Loucy (cell line): ENCODE results near the gene LITAFD.
A peak's percentile ranks its signal among the peaks of the same experiment; 100 is the strongest.

Source experiments
- H2AFZ ChIP-seq: fragments of 200-600 bp; sonication (generic); 2 replicates; pipeline ENCODE4 v1.6.0; 2016; ENCODE audit warnings: antibody characterized with exemption, mild to moderate bottlenecking, low read length, moderate library complexity
- H3F3A ChIP-seq: fragments of 200-600 bp; 2 replicates; pipeline ENCODE4 v1.6.0; 2016; ENCODE audit warnings: antibody characterized with exemption, low read depth, mild to moderate bottlenecking
- H3K27me3 ChIP-seq: fragments of 200-600 bp; sonication (generic); 2 replicates; pipeline ENCODE4 v1.6.1; 2014; ENCODE audit warnings: low read length, mild to moderate bottlenecking; ENCODE audit not compliant: insufficient read depth, poor library complexity, severe bottlenecking
- H3K36me3 ChIP-seq: fragments of 200-600 bp; sonication (generic); 2 replicates; pipeline ENCODE4 v1.6.1; 2016; ENCODE audit warnings: low read length; ENCODE audit not compliant: insufficient read depth
- H3K4me1 ChIP-seq: fragments of 200-600 bp; sonication (generic); 2 replicates; pipeline ENCODE4 v1.5.1; 2014; ENCODE audit warnings: low read length, mild to moderate bottlenecking; ENCODE audit not compliant: insufficient read depth, poor library complexity, severe bottlenecking
- H3K4me2 ChIP-seq: fragments of 200-600 bp; sonication (generic); 2 replicates; pipeline ENCODE4 v1.6.0; 2014; ENCODE audit warnings: antibody characterized with exemption, low read length, low read depth, mild to moderate bottlenecking; ENCODE audit not compliant: poor library complexity, severe bottlenecking
- H3K4me3 ChIP-seq: fragments of 200-600 bp; sonication (generic); 2 replicates; pipeline ENCODE4 v1.5.1; 2014; ENCODE audit warnings: low read length, mild to moderate bottlenecking, mixed read lengths; ENCODE audit not compliant: poor library complexity, severe bottlenecking
- H3K79me2 ChIP-seq: fragments of 200-600 bp; sonication (generic); 2 replicates; pipeline ENCODE4 v1.6.1; 2014; ENCODE audit warnings: low read length; ENCODE audit not compliant: insufficient read depth
- H3K9ac ChIP-seq: fragments of 200-600 bp; sonication (generic); 2 replicates; pipeline ENCODE4 v1.6.0; 2014; ENCODE audit warnings: mild to moderate bottlenecking, low read depth, low read length, moderate library complexity; ENCODE audit not compliant: poor library complexity, severe bottlenecking
- H3K9me2 ChIP-seq: fragments of 200-600 bp; sonication (generic); replicated peaks from 2 replicates; pipeline ENCODE4 v1.6.1; 2016; ENCODE audit warnings: low read depth, low read length, mixed read lengths
- H3K9me3 ChIP-seq: fragments of 200-600 bp; sonication (generic); 2 replicates; pipeline ENCODE4 v1.6.1; 2014; ENCODE audit warnings: mild to moderate bottlenecking, antibody characterized with exemption, low read length, low read depth; ENCODE audit not compliant: insufficient read depth
- H4K20me1 ChIP-seq: fragments of 200-600 bp; sonication (generic); 2 replicates; pipeline ENCODE4 v1.6.0; 2014; ENCODE audit warnings: antibody characterized with exemption, low read length, mild to moderate bottlenecking; ENCODE audit not compliant: insufficient read depth, poor library complexity, severe bottlenecking
- EZH2phosphoT487 ChIP-seq: fragments of 200-600 bp; IDR thresholded peaks from 2 replicates; pipeline ENCODE4 v1.6.1; 2018; ENCODE audit warnings: antibody characterized with exemption, mild to moderate bottlenecking, moderate library complexity, borderline replicate concordance
- TF ChIP-seq, protein P1 (sequence below): fragments of 200-600 bp; sonication (generic); conservative IDR thresholded peaks from 2 replicates; pipeline ENCODE4 v1.5.1; 2014; ENCODE audit warnings: mild to moderate bottlenecking, antibody characterized with exemption, low read length

The LITAFD gene

DNA sequence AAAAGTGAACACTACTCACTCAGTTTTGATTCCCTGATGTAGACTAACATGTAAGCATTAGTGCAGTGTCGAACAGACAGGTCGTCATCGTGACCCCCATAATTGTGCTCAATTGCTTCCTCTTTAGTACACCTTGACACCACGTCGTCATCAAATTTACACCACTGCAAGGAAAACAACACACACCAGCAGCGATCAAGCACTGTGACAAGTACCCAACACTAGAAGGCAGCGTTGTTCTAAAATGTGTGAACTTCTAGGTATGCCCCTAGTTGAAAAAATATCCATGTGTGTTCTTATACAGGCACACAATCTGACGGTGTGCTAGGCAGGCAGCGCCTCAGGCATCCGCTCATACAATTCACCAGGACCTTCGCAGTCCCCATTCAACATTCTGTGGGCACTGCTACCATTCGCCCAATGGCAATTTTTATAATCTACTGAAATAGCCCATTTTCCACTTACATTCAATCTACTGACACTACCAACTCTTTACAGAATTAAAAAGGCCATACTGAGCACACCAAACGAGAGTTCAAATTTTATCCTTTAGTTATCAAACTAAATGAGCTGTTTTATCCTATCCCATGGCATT lies 23.1 kb downstream of the LITAFD start:
- Histone ChIP-seq H3K4me1 (no peaks in the 10 kb centered on the region), H3K79me2 (no peaks in the 10 kb centered on the region), H4K20me1 (no peaks in the 10 kb centered on the region), H2AFZ (no peak overlapping the region), H3K9ac (no peak overlapping the region), H3K4me2 (no peak overlapping the region), H3K9me2 (no peaks in the 10 kb centered on the region), H3K4me3 (no peak overlapping the region), H3K9me3 (no peaks in the 10 kb centered on the region), H3K27me3 (no peaks in the 10 kb centered on the region), H3F3A (no peaks in the 10 kb centered on the region), H3K36me3 (peaks cover 80% of the 10 kb centered on the region; the same call in 1 of the 2 replicates)
- no peak for TF ChIP-seq EZH2phosphoT487
- TF ChIP-seq, protein P1, sequence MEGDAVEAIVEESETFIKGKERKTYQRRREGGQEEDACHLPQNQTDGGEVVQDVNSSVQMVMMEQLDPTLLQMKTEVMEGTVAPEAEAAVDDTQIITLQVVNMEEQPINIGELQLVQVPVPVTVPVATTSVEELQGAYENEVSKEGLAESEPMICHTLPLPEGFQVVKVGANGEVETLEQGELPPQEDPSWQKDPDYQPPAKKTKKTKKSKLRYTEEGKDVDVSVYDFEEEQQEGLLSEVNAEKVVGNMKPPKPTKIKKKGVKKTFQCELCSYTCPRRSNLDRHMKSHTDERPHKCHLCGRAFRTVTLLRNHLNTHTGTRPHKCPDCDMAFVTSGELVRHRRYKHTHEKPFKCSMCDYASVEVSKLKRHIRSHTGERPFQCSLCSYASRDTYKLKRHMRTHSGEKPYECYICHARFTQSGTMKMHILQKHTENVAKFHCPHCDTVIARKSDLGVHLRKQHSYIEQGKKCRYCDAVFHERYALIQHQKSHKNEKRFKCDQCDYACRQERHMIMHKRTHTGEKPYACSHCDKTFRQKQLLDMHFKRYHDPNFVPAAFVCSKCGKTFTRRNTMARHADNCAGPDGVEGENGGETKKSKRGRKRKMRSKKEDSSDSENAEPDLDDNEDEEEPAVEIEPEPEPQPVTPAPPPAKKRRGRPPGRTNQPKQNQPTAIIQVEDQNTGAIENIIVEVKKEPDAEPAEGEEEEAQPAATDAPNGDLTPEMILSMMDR, result peak; percentile 40

DNA sequence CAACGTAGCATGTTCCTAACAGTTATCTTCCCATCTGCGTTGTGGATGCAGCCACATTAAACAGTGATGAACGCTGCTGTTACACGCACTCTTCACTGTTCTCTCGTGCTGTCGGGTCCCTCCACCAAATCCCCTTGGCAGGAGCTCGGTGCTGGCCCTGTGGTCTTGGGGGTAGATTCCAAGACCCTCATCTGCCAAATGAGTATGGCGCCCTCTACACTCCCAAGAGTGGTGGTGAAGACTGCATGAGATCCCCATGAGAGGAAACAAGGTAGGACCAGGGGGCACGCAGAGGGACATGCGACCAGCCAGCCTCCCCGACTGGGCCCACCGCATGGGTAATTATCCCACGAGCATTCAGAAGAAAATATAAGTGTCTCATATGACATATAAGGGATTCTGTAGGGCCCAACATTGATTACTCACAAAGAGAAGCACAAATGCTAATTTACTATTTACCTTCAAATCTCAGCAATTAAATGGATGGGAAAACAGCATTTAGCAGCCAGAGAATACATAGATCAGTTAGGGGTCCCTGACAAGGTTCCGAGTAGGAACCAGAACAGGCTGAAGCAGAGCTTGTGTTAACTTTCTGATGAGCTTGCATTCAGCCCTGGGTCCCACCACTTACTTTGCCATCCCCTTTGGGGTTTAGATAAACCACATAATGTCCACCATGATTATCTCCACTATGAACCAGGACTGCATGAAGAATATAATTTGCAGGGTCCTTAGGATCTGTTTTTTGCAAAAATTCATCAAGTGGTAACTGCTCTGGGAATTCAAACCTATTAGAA lies 23.8 kb downstream of the LITAFD start:
- Histone ChIP-seq H3K9ac (no peak overlapping the region), H4K20me1 (no peaks in the 10 kb centered on the region), H3F3A (no peaks in the 10 kb centered on the region), H3K79me2 (no peaks in the 10 kb centered on the region), H3K4me1 (no peaks in the 10 kb centered on the region), H3K9me2 (no peaks in the 10 kb centered on the region), H3K36me3 (peaks cover 80% of the 10 kb centered on the region; the same call in 1 of the 2 replicates), H3K4me3 (no peak overlapping the region), H3K4me2 (no peak overlapping the region), H3K27me3 (no peaks in the 10 kb centered on the region), H3K9me3 (no peaks in the 10 kb centered on the region), H2AFZ (no peak overlapping the region)
- TF ChIP-seq EZH2phosphoT487, result no peak
- TF ChIP-seq, protein P1, result peak; percentile 29

DNA sequence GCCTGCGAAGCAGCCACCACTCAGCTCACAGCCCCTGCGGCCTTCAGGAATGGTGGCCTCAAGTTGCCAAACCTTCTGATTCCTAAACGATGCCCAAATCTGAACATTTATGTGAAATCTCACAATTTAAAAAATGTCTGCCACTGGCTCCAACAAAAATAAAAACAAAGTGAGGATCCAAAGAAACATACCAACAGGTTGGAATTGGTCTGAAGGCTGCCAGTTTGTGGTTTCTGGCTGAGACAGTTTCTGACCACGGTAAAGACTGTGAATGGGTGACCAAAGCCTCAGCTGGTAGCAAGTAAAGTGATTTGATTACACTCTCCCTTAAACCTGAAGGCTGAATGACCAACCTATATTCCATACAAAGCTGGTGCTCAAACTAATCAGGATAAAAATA lies 24.9 kb downstream of the LITAFD start:
- Histone ChIP-seq H3K4me3 (no peak overlapping the region), H3F3A (no peaks in the 10 kb centered on the region), H3K79me2 (no peaks in the 10 kb centered on the region), H3K4me2 (no peak overlapping the region), H3K4me1 (no peaks in the 10 kb centered on the region), H3K9ac (no peak overlapping the region), H4K20me1 (no peaks in the 10 kb centered on the region), H3K9me2 (no peaks in the 10 kb centered on the region), H3K27me3 (no peaks in the 10 kb centered on the region), H3K36me3 (peaks cover 80% of the 10 kb centered on the region; the same call in 1 of the 2 replicates), H3K9me3 (no peaks in the 10 kb centered on the region), H2AFZ (no peak overlapping the region)
- TF ChIP-seq, protein P1, result no peak
- TF ChIP-seq EZH2phosphoT487, result no peak
